ENCODE data around the gene IFNG-AS1.
A peak's percentile ranks its signal among the peaks of the same experiment; 100 is the strongest.

Gene IFNG-AS1

GRCh38 chr12:67996347-67996746 lies 7.1 kb downstream of the IFNG-AS1 start:
- DNase-seq: no peak

GRCh38 chr12:67998379-67998778 lies 9.1 kb downstream of the IFNG-AS1 start:
- DNase-seq: no peak

- DNase-seq: no peak
Observed at GRCh38 chr12:67999244-67999643, 10.0 kb downstream of the IFNG-AS1 start.

GRCh38 chr12:68001486-68002466 lies 12.5 kb downstream of the IFNG-AS1 start:
- DNase-seq: peak; percentile 40

GRCh38 chr12:68003777-68004176 lies 14.5 kb downstream of the IFNG-AS1 start:
- no peak for DNase-seq

GRCh38 chr12:68007033-68007432 lies 17.8 kb downstream of the IFNG-AS1 start:
- DNase-seq: no peak

- DNase-seq: no peak
Observed at GRCh38 chr12:68007466-68007865, 18.2 kb downstream of the IFNG-AS1 start.

- no peak for DNase-seq
Observed at GRCh38 chr12:68011206-68011881, 22.1 kb downstream of the IFNG-AS1 start.

GRCh38 chr12:68011882-68012207 lies 22.6 kb downstream of the IFNG-AS1 start:
- DNase-seq: no peak

GRCh38 chr12:68012712-68013111 lies 23.5 kb downstream of the IFNG-AS1 start:
- DNase-seq: no peak

GRCh38 chr12:68013181-68013580 lies 23.9 kb downstream of the IFNG-AS1 start:
- DNase-seq: no peak

- no peak for DNase-seq
Observed at GRCh38 chr12:68016136-68016535, 26.9 kb downstream of the IFNG-AS1 start.

GRCh38 chr12:68018315-68018714 lies 29.1 kb downstream of the IFNG-AS1 start:
- DNase-seq: peak; percentile 24

- DNase-seq: no peak
Observed at GRCh38 chr12:68020049-68020448, 30.8 kb downstream of the IFNG-AS1 start.

GRCh38 chr12:68020699-68021098 lies 31.5 kb downstream of the IFNG-AS1 start:
- DNase-seq: no peak

GRCh38 chr12:68028647-68029046 lies 39.4 kb downstream of the IFNG-AS1 start:
- no peak for DNase-seq

- DNase-seq: no peak
Observed at GRCh38 chr12:68030248-68030647, 41.0 kb downstream of the IFNG-AS1 start.

- no peak for DNase-seq
Observed at GRCh38 chr12:68031174-68031573, 41.9 kb downstream of the IFNG-AS1 start.

- DNase-seq: peak; percentile 28
Observed at GRCh38 chr12:68031881-68032739, 42.9 kb downstream of the IFNG-AS1 start.

- DNase-seq: no peak
Observed at GRCh38 chr12:68034567-68034966, 45.3 kb downstream of the IFNG-AS1 start.

GRCh38 chr12:68036642-68037041 lies 47.4 kb downstream of the IFNG-AS1 start:
- DNase-seq: no peak

GRCh38 chr12:68037616-68038255 lies 48.5 kb downstream of the IFNG-AS1 start:
- DNase-seq: peak; percentile 46

GRCh38 chr12:68038650-68039049 lies 49.4 kb downstream of the IFNG-AS1 start:
- DNase-seq: no peak

All from activated CD4-positive, alpha-beta T cell treated with anti-CD3 and anti-CD28 coated beads, Interleukin-2, Interleukin-6, amounts not matched to agents 100 ng/mL and 50 ng/mL, durations not matched to agents 16 hours and 8 hours (primary cell).